GF-D8 (cell line): Measurements from ENCODE around the gene HLA-B.

Source experiments
- DNase-seq: peaks from one replicate; lab custom pipeline; 2025; lab: John Stamatoyannopoulos, UW

HLA-B gene

DNA sequence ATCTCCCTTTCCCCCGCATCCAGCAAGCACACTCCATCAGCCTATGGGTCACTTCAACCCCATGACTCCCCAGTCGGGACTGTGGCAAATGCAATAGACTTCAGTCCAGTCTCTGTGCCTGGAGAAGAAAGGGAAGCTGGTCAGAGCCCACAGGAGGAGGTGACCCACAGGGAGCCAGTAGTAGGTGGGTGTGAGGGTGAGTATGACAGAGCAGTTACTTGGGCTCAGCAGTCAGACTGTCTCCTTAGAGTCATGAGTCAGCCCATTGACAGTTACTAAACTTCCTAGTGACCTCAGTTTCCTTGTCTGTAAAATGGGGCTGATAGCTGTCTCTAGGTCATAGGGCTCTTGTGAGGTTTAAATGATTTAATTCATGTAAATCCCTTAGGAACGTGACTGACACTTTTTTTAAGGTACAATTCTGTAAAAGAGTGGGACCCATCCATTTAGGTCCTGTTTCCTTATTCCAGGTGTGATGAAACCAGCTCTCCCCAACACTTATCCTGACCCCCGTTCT is 51.2 kb downstream of the HLA-B start:
- no peak for DNase-seq

DNA sequence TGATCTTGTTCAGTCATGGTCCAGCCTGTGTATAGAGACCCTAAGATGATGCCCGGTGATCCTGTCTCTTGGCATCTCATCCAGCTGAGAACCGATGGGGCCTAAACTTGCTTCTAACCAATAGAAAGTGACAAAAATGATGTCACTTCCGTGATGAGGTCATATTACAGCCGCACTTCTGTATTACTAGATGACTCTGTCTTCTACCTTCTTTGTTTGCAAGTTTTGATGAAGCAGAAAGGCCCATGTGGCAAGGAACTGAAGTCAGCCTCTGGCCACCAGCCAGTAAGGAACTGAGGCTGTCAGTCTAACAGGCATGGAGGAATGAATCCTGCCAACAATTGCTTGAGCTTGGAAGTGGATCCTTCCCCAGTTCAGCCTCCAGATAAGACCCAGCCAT is 52.3 kb downstream of the HLA-B start:
- no peak for DNase-seq
